Measurements from ENCODE around the gene XPO6. TPM values are rescaled to one million over a fixed set of nuclear protein-coding genes. Genes with fewer than 3 reads are reported as not detected.

The XPO6 gene
- total and polyA plus RNA-seq, 4 donors, result 52.9 to 172 (median 126) TPM

GRCh38 chr16:28175715-28176114 is 36.0 kb downstream of the XPO6 start:
- peaks cover 0 to 9% (median 2%) of the 10 kb centered on the region in 5 donors for H3K4me1 ChIP-seq (ENCODE audit: control insufficient read depth in 5 of 5, insufficient read depth in 5 of 5, low read length in 5 of 5)
- TF ChIP-seq CTCF (IDR thresholded peaks at IDR 0.05; ENCODE audit: control extremely low read depth, extremely low read depth), result no peak
- no peak overlapping the region for H3K4me3 ChIP-seq
- 75 to 86% methylated on average over 5 of the region's 5 CpGs for WGBS, 2 donors
- H3K27ac ChIP-seq (ENCODE audit: low read depth in 1 of 2, low read length in 1 of 2), result no peak overlapping the region
- no peak for ATAC-seq (ENCODE audit: insufficient read depth, low FRiP score)
- peaks cover 10 to 18% (median 15%) of the 10 kb centered on the region in 4 donors for H3K36me3 ChIP-seq (ENCODE audit: control insufficient read depth in 4 of 4, insufficient read depth in 4 of 4, low read length in 4 of 4)
- H3K27me3 ChIP-seq (ENCODE audit: control insufficient read depth in 3 of 3, insufficient read depth in 3 of 3, low read length in 2 of 3), result no peaks in the 10 kb centered on the region
- H3K9me3 ChIP-seq (ENCODE audit: control insufficient read depth in 4 of 4, insufficient read depth in 3 of 4, low read length in 3 of 4), result no peaks in the 10 kb centered on the region
- no peak for DNase-seq
- no peak overlapping the region for H3K9ac ChIP-seq (ENCODE audit: insufficient read depth in 1 of 2, low read length in 2 of 2)

- no peak for ATAC-seq (ENCODE audit: insufficient read depth, low FRiP score)
- H3K4me1 ChIP-seq (ENCODE audit: control insufficient read depth in 5 of 5, insufficient read depth in 5 of 5, low read length in 5 of 5), result peaks cover 0 to 5% (median 0%) of the 10 kb centered on the region in 5 donors
- peaks cover 14 to 27% (median 21%) of the 10 kb centered on the region in 4 donors for H3K36me3 ChIP-seq (ENCODE audit: control insufficient read depth in 4 of 4, insufficient read depth in 4 of 4, low read length in 4 of 4)
- no peak overlapping the region for H3K4me3 ChIP-seq
- H3K9me3 ChIP-seq (ENCODE audit: control insufficient read depth in 4 of 4, insufficient read depth in 3 of 4, low read length in 3 of 4), result no peaks in the 10 kb centered on the region
- no peak for DNase-seq
- no peak overlapping the region for H3K27ac ChIP-seq (ENCODE audit: low read depth in 1 of 2, low read length in 1 of 2)
- no peak overlapping the region for H3K9ac ChIP-seq (ENCODE audit: insufficient read depth in 1 of 2, low read length in 2 of 2)
- WGBS, 2 donors, result 79 to 80% methylated on average over 9 of the region's 9 CpGs
- no peaks in the 10 kb centered on the region for H3K27me3 ChIP-seq (ENCODE audit: control insufficient read depth in 3 of 3, insufficient read depth in 3 of 3, low read length in 2 of 3)
- no peak for TF ChIP-seq CTCF (IDR thresholded peaks at IDR 0.05; ENCODE audit: control extremely low read depth, extremely low read depth)
These were observed 39.4 kb downstream of the XPO6 start for GRCh38 chr16:28172336-28172735.

GRCh38 chr16:28171816-28172215 is 39.9 kb downstream of the XPO6 start:
- Histone ChIP-seq H3K4me3 (no peak overlapping the region), H3K4me1 (ENCODE audit: control insufficient read depth in 5 of 5, insufficient read depth in 5 of 5, low read length in 5 of 5) (peaks cover 0 to 5% (median 0%) of the 10 kb centered on the region in 5 donors), H3K9me3 (ENCODE audit: control insufficient read depth in 4 of 4, insufficient read depth in 3 of 4, low read length in 3 of 4) (no peaks in the 10 kb centered on the region), H3K27ac (ENCODE audit: low read depth in 1 of 2, low read length in 1 of 2) (no peak overlapping the region), H3K36me3 (ENCODE audit: control insufficient read depth in 4 of 4, insufficient read depth in 4 of 4, low read length in 4 of 4) (peaks cover 14 to 28% (median 23%) of the 10 kb centered on the region in 4 donors), H3K9ac (ENCODE audit: insufficient read depth in 1 of 2, low read length in 2 of 2) (no peak overlapping the region), H3K27me3 (ENCODE audit: control insufficient read depth in 3 of 3, insufficient read depth in 3 of 3, low read length in 2 of 3) (no peaks in the 10 kb centered on the region)
- whole genome bisulfite sequencing, 2 donors, result 93 to 97% methylated on average over 2 of the region's 2 CpGs
- ATAC-seq (ENCODE audit: insufficient read depth, low FRiP score) (no peak), DNase-seq (no peak)
- TF ChIP-seq CTCF (IDR thresholded peaks at IDR 0.05; ENCODE audit: control extremely low read depth, extremely low read depth), result no peak

- no peak overlapping the region for H3K4me3 ChIP-seq
- WGBS, 2 donors, result 88 to 90% methylated on average over 6 of the region's 6 CpGs
- TF ChIP-seq CTCF (IDR thresholded peaks at IDR 0.05; ENCODE audit: control extremely low read depth, extremely low read depth), result no peak
- ATAC-seq (ENCODE audit: insufficient read depth, low FRiP score) (no peak), DNase-seq (no peak)
- H3K9me3 ChIP-seq (ENCODE audit: control insufficient read depth in 4 of 4, insufficient read depth in 3 of 4, low read length in 3 of 4), result no peaks in the 10 kb centered on the region
- no peak overlapping the region for H3K27ac ChIP-seq (ENCODE audit: low read depth in 1 of 2, low read length in 1 of 2)
- H3K9ac ChIP-seq (ENCODE audit: insufficient read depth in 1 of 2, low read length in 2 of 2), result no peak overlapping the region
- peaks cover 7 to 28% (median 22%) of the 10 kb centered on the region in 4 donors for H3K36me3 ChIP-seq (ENCODE audit: control insufficient read depth in 4 of 4, insufficient read depth in 4 of 4, low read length in 4 of 4)
- H3K27me3 ChIP-seq (ENCODE audit: control insufficient read depth in 3 of 3, insufficient read depth in 3 of 3, low read length in 2 of 3), result no peaks in the 10 kb centered on the region
- H3K4me1 ChIP-seq (ENCODE audit: control insufficient read depth in 5 of 5, insufficient read depth in 5 of 5, low read length in 5 of 5), result peaks cover 0 to 3% (median 0%) of the 10 kb centered on the region in 5 donors
These were observed 42.7 kb downstream of the XPO6 start for GRCh38 chr16:28168991-28169554.
